ENCODE measurements around the gene MYOCD.

MYOCD gene

GRCh38 chr17:12712941-12713340 is 47.3 kb downstream of the MYOCD start:
- no peak for DNase-seq

- DNase-seq, result no peak
Measured at GRCh38 chr17:12719948-12720347, 54.3 kb downstream of the MYOCD start.

GRCh38 chr17:12721581-12721980 is 55.9 kb downstream of the MYOCD start:
- no peak for DNase-seq

GRCh38 chr17:12722282-12722681 is 56.6 kb downstream of the MYOCD start:
- no peak for DNase-seq

- no peak for DNase-seq
Measured at GRCh38 chr17:12726131-12726530, 60.4 kb downstream of the MYOCD start.

GRCh38 chr17:12727076-12727760 is 61.5 kb downstream of the MYOCD start:
- DNase-seq, result no peak

- no peak for DNase-seq
Measured at GRCh38 chr17:12727881-12728280, 62.2 kb downstream of the MYOCD start.

GRCh38 chr17:12729086-12729485 is 63.4 kb downstream of the MYOCD start:
- DNase-seq, result no peak

GRCh38 chr17:12730421-12730820 is 64.7 kb downstream of the MYOCD start:
- no peak for DNase-seq

GRCh38 chr17:12730931-12731521 is 65.3 kb downstream of the MYOCD start:
- DNase-seq, result no peak

- DNase-seq, result no peak
Measured at GRCh38 chr17:12731839-12732238, 66.1 kb downstream of the MYOCD start.

- DNase-seq, result no peak
Measured at GRCh38 chr17:12732366-12732765, 66.7 kb downstream of the MYOCD start.

GRCh38 chr17:12734926-12735325 is 69.2 kb downstream of the MYOCD start:
- no peak for DNase-seq

- no peak for DNase-seq
Measured at GRCh38 chr17:12735517-12735916, 69.8 kb downstream of the MYOCD start.

- no peak for DNase-seq
Measured at GRCh38 chr17:12736526-12736925, 70.8 kb downstream of the MYOCD start.

GRCh38 chr17:12737740-12738469 is 72.2 kb downstream of the MYOCD start:
- DNase-seq, result no peak

GRCh38 chr17:12738624-12739023 is 72.9 kb downstream of the MYOCD start:
- DNase-seq, result no peak

GRCh38 chr17:12739500-12739899 is 73.8 kb downstream of the MYOCD start:
- DNase-seq, result no peak

GRCh38 chr17:12743046-12743445 is 77.4 kb downstream of the MYOCD start:
- DNase-seq, result no peak

GRCh38 chr17:12744298-12744697 is 78.6 kb downstream of the MYOCD start:
- no peak for DNase-seq

GRCh38 chr17:12744786-12745185 is 79.1 kb downstream of the MYOCD start:
- DNase-seq, result no peak

GRCh38 chr17:12745486-12745885 is 79.8 kb downstream of the MYOCD start:
- DNase-seq, result no peak

GRCh38 chr17:12756786-12757185 is 91.1 kb downstream of the MYOCD start:
- DNase-seq, result no peak

GRCh38 chr17:12759090-12759489 is 93.4 kb downstream of the MYOCD start:
- no peak for DNase-seq

Measured in inflammatory macrophage treated with lipopolysaccharide for 1 hour (primary cell).